Fibroblast of pulmonary artery (primary cell): ENCODE data around the gene LUZP1.
A peak's percentile ranks its signal among the peaks of the same experiment; 100 is the strongest.

ENCODE experiments used
- DNase-seq: peaks from one replicate; pipeline ENCODE4 v3.0.0-alpha.2; 2010; ENCODE audit warnings: low read depth
- H3K4me3 ChIP-seq: replicated peaks from 2 replicates; pipeline ENCODE4 v1.5.1; 2011; ENCODE audit warnings: low read depth, mild to moderate bottlenecking, control low read depth, low read length, moderate library complexity
- CTCF ChIP-seq: IDR thresholded peaks from 2 replicates; pipeline ENCODE4 v1.5.1; 2011; ENCODE audit warnings: mild to moderate bottlenecking, control low read depth, low read length, inconsistent platforms; ENCODE audit errors: missing control alignments

The LUZP1 gene

GRCh38 chr1:23108918-23109533, 59.6 kb downstream of the LUZP1 start:
- DNase-seq = no peak
- H3K4me3 ChIP-seq = no peak overlapping the region
- TF ChIP-seq CTCF = no peak

GRCh38 chr1:23103001-23103889, 65.4 kb downstream of the LUZP1 start:
- peak; percentile 71 for DNase-seq
- H3K4me3 ChIP-seq = no peak overlapping the region
- no peak for TF ChIP-seq CTCF

- H3K4me3 ChIP-seq = no peak overlapping the region
- DNase-seq = peak; percentile 46
- no peak for TF ChIP-seq CTCF
Observed at GRCh38 chr1:23102289-23102688, 66.4 kb downstream of the LUZP1 start.

GRCh38 chr1:23101887-23102286, 66.8 kb downstream of the LUZP1 start:
- H3K4me3 ChIP-seq = no peak overlapping the region
- TF ChIP-seq CTCF = no peak
- DNase-seq = no peak

- DNase-seq = no peak
- no peak overlapping the region for H3K4me3 ChIP-seq
- TF ChIP-seq CTCF = no peak
Observed at GRCh38 chr1:23101101-23101827, 67.4 kb downstream of the LUZP1 start.

- DNase-seq = peak; percentile 96
- TF ChIP-seq CTCF = peak; percentile 1
- no peak overlapping the region for H3K4me3 ChIP-seq
Observed at GRCh38 chr1:23100074-23100748, 68.4 kb downstream of the LUZP1 start.
